ENCODE results near the gene GLIPR2.

GLIPR2 gene

DNA sequence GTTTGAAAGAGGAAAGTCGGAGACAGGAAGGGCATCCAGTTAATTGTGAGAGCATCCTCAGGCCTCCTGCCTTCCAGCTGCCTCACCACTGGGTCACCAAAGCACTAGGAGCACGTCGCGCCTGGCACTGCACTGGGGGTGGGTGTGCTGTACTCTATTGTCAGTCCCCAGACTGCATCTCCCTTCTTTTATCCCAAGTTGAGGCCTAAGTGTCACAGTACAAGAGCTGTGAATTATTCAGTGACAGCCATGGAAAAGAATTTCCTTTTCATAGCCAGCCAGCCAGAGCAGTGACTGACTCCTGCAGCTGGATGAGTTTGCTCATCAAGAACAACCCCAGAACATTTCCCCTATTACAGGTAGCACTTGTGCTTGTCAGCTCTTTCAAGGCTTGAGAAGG lies 70.5 kb downstream of the GLIPR2 start:
- peak; percentile 61 to 68 for DNase-seq

GRCh38 chr9:36207546-36208012 lies 71.0 kb downstream of the GLIPR2 start:
- no peak for DNase-seq

GRCh38 chr9:36208521-36209253 lies 72.2 kb downstream of the GLIPR2 start:
- DNase-seq: no peak

GRCh38 chr9:36210722-36211121 lies 74.2 kb downstream of the GLIPR2 start:
- DNase-seq: no peak

- DNase-seq: no peak
These were observed 75.0 kb downstream of the GLIPR2 start for GRCh38 chr9:36211510-36211909.

GRCh38 chr9:36213387-36213786 lies 76.9 kb downstream of the GLIPR2 start:
- no peak for DNase-seq

Data from hippocampal formation (tissue), 2 donors.